NCI-H69 (cell line): ENCODE results near the gene GADD45GIP1.
A peak's percentile ranks its signal among the peaks of the same experiment; 100 is the strongest.

ENCODE experiments used
- DNase-seq: peaks from one replicate; lab custom pipeline; 2025; lab: John Stamatoyannopoulos, UW

The GADD45GIP1 gene

DNA sequence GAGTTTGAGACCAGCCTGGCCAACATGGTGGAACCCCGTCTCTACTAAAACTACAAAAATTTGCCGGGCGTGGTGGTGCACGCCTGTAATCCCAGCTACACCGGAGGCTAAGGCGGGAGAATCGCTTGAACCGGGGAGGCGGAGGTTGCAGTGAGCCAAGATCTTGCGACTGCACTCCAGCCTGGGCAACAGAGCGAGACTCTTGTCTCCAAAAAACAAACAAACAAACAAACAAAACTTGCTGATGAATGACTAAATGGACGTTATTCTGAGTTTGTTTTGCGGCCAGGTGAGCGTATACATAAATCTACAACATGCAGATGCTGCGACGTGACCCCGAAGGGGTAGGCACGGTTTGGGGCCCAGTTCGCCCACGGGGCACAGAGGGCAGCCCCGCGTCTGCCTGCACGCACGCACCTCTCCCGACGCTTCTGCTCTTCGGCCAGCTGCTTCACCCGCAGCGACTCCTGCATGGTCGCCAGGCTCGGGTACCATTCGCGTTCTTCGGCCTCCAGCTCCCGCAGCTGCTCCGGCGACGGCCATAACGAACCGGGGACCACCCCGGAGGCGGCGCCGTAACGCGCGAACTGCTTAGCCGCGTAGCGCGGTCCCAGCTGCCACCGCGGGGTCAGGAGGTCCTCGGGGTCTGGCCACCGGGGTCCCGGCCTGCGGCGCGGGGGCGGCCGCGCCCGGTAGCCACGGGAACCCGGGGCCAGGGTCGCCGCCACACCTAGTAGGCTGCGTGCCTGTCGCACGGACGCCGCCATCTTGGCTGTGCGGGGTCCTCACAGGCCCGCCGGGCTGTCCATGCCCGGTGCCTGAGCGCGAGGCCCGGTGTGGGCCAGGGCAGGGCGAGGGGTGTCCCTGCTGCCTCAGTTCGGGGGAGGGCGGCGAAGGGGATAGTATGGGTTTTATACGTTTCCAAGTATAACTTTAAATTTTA, at the start of gene GADD45GIP1:
Gene GADD45GIP1 (minus strand): TSS at position 778 of the 943 bp plus-strand sequence. CDS start 11 bp downstream, at position 767.
- DNase-seq: peak; percentile 93

DNA sequence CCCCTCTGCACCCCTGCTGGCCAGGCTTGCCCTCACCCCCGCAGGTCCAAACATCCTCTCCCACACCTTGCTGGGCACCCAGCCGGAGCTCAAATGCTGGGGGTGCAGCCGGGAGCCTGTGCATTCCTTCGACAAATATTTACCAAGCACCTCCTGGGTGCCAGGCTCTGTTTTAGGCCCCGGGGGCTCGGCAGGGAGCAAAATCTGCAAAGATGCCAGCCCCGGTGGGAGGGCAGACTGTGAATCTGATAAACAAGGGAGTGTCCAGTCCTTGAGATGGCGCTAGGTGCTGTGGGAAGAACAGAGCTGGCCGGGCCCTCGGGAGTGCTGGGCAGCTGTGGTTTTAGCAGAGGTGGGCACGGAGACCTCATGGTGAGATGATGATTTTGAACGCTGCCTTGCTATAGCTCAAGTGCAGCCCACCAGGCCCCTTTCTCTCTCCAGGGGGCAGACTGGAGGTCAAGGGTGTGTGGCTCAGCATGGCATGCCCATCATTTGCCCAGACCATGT, 48.9 kb upstream of the GADD45GIP1 start:
- DNase-seq: peak; percentile 88

DNA sequence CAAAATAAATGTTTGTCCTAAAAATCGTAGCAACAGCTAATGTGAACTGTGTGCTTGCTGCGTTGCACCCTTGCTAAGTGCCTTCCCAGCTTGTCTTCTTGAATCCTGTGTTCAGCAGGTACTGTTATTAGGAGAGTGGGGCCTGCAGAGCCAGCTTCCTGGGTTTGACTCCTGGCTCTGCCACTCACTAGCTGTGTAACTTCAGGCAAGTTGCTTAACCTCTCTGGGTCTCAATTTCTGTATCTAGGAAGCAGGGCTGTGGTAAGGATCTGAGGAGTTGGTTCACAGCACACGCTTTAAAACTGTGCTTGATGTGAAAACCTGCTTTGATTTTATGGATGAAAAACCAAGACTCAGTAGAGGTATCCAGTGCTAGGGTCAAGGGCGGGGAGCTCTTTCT, 48.2 kb upstream of the GADD45GIP1 start:
- peak; percentile 33 for DNase-seq

DNA sequence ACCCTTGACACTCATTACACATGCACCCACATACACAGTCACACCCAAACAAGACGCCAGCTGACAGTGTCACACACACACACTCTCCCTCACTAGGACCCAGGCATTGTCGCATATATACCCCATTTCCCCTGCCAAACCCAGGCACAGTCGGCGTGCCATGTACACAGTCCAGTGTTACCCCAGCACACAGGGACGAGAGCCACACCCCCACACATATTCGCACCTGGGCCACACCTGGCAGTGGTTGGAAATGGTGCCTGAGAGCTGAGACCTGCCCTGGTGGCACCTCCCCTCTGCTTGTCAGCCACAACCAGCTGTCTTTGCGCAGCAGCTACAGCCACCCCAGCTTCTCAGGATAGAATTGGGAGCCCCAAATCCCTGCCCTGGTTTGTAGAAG, 47.2 kb upstream of the GADD45GIP1 start:
- peak; percentile 68 for DNase-seq

DNA sequence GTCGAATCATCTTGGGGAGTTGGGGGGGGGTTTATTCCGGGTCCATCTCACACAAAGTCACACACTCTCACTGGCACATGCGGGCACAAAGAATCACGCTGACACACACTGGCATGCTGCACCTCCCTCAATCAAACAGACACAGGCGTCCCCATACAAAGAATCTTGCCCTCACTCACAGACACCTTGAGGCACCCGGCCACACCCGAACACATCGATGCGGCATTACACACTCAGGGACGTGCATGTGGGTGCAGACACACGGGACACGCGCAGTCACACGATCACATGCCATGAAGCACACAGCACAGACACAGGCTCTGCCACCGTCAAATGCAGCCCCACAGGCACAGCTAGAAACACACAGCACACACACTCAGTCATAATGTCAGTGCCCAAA, 46.1 kb upstream of the GADD45GIP1 start:
- DNase-seq: no peak

DNA sequence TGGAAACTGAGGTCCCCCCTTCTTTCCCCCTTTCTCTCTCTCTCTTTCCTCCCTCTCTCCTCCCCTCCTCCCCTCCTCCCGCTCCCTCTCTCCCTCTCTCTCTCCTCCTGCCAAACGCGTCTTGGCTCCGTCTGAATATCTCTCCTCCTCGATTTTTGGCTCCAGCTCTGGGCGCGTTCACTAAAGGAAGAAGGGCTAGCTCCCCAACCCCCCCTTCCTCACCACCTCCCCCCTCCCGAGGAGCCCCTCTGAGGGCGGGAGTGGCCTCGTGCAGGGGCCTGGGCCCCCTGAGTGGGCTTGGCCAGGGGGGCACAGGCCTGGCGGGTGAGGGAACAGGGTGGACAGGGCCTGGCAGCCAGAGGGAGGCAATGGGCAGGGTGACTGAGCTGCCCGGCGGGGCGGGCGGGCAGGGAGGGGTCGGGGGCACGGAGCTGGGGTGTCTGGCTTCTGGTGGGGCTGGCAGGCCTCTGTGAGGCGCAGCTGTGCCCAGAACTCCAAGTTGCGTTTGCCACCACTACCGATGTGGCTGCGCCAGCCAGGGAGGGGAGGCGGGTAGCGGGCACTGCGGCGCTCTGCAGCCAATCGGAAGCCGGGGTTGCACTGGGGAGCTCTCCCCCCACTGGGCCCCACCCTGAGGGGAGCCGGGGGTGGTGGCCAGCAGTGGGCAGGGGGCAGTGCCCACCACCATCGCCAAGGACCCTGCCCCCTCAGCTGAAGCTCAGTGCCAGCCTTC, 45.3 kb upstream of the GADD45GIP1 start:
- DNase-seq: peak; percentile 35

DNA sequence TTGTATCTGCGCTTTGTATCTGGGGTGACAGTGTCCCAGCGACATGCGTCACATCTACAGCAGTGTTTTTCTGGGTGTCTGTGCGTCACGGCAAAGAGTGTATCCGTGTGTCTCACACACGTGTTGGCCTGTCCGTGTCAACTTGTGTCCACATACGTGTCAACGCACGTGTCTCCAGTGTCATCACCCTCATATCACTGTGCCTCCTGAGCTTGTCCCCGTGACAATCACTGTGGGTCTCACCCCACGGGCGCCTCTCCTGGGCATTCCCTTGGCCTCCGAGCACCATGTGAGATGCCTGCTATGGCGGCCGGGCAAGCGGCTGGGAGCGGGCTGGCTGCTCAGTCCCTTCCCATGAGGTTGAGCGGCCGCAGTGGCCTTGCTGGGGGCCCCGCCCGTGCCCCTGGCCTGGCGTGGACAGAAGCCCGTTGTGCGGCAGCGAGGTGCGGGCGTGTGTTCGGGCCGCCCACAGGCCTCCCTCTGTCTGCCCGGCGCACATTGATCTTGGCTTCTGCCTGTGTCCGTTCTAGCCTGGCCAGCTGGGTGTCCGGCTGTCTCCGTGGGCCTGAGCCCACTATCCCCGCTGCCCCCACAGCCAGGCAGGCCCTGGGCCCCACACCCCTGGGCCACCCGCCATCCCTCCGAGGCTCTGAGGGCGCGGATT, 44.6 kb upstream of the GADD45GIP1 start:
- DNase-seq: no peak

DNA sequence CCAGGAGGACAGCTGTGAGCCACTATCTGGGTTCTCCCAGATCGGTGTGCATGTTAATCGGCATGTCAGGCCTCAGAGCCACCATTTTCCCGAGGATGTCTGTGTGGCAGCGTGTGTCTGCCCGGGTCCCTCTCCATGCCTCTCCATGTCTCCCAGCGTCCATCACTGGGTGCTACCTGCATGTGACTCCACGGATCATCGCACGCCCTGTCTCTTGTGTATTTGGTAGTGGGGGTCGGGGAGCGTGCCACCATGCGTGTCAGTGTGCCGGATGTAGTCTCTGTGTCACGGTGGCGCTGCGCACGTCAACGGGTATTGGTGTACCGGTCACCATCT, 44.1 kb upstream of the GADD45GIP1 start:
- no peak for DNase-seq

DNA sequence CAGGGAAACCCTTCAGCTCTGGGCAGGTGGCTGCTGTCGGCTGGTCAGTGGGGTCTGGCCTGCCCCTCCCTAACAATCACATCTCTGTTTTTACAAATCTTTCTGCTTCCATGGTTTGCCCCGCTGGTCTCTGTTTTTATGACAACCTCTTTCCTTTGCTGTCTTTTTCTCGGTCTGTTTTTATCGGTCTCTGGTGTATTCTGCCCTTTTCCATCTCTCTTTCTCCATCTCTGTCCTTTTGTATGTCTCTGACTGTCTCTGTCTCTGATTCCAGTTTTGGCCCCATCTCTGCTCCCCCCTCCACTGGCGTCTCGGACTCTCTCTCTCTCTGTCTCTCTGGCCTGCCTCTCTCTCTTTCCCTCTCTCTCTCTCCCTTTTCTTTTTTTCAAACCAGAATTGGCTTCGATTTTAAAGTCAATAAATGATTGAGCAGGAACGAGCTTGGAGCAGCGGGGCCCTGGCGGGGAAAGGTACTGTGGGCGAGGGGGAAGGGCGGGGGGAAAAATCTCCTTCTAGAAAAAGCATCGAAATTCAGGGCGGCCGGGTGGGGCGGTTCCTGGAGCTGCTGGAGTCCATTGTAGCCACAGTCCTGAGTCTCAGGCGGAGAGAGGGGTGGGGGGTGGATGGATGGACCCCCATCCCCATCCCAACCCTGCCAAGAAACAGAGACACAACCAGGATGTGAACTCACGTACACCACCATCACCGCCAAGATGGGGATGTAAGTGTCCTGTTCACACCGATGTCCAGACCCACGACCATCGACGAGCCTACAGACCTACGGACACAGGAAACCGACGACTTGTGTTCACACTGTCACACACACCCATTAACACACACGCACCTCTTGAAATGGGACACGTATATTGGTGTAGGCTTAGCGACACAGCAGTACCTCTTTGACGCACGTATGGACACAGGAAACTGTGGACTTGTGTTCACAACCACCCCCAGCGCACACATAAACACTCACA, 41.2 kb upstream of the GADD45GIP1 start:
- no peak for DNase-seq

DNA sequence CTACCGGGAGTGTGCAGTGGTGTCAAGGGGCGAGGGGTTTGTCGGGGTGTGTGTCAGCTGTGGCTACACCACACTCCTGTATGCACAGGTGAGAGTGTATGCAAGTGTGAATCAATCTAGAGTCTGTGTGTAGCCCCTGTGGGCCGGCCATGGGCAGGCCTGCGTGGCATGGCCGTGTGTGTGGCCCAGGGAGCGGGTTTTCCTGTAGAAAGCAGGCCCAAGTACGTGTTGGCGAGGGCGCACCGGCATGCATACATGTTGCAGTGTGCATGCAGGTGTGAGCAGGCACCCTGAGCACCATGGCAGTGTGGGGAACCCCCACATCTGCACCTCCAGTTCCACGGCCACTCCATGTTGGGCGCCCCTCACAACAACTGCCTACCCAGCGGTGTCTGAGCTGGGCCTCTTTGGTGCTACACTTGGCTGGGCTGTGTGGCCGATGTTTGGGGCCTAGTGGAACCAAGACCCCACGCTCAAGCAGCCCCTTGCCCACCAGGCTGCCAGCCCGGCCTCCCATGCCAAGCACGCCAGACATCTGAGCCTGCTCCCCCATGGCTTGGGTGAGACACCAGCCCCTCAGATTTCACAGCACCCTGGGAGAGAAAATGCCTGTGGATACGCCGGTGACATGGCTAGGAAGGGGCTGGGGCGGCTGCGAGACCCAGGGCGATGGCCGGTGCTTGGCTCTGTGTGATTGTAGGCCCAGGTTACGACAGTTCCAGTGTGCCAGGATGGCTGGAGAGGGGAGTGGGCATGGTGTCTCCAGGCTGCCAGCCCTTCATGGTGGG, 40.4 kb upstream of the GADD45GIP1 start:
- DNase-seq: no peak

DNA sequence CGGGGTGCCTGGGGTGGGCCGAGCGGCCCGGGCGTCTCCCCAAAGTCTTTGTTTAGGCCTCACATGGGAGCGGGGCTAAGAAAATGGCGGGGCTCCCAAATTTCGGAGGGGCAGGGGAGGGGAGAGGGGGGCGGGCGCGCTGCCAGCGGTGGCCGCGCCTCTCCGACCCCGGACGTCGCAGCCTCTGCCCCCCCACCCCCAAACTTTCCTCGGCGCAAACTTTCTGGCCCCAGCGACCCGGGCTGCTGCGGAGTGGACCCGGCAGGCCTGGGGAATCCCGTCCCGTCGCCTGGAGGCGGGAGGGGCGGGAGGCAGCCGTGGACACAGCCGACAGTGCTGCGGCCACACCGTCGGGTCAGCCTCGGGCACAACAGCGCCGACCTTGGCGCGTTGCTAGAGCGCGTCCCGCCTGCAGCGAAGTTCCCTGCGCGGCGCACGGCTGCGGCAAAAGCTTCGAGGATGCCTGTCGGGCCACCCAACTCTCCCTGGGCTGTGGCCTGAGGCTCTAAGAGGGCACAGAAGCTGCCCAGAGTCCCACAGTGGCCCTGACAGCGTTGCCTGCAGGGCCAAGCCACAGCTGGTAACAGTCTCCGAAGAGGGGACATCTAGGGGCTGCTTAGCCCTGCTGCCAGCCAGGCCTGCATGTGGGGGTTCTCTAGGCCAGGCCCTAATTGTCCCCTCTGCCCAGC, 39.5 kb upstream of the GADD45GIP1 start:
- DNase-seq: no peak

DNA sequence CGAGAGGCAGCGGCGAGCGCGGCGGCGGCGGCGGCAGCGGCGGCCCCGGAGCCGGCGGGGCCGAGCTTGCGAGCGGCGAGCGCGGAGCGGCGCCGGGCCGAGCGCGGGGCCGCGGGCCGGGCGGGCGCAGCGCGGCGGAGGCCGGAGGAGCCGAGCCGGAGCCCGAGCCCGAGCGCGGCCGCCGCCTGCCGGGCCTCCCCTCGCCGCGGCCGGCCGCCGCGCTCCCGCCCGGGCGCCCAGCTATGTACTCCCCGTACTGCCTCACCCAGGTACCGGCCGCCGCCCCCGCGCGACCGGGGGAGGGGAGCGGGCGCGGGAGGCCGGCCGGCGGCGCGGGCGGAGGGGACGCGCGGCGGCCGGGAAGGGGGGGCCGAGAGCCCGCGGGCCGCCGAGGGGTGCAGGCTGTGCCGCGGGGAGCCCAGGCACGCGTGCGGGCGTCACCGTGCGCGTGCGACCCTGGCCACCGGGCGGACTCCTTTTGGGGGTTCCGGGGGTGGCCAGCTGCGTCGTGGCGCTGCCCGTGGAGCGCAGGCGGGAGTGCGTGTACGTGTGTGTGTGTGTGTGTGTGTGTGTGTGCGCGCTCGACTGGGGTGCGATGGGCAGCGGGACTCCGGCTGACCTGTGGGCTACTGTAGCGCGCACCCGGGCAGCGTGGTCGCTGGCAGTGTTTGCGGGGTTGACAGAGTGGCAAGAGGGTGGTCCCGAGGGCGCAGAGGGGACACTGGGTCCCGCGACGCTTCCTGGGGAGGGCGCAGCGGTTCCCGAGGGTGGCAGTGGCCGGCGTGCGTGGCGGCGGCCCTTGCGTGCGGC, 38.8 kb upstream of the GADD45GIP1 start:
- DNase-seq: peak; percentile 74

DNA sequence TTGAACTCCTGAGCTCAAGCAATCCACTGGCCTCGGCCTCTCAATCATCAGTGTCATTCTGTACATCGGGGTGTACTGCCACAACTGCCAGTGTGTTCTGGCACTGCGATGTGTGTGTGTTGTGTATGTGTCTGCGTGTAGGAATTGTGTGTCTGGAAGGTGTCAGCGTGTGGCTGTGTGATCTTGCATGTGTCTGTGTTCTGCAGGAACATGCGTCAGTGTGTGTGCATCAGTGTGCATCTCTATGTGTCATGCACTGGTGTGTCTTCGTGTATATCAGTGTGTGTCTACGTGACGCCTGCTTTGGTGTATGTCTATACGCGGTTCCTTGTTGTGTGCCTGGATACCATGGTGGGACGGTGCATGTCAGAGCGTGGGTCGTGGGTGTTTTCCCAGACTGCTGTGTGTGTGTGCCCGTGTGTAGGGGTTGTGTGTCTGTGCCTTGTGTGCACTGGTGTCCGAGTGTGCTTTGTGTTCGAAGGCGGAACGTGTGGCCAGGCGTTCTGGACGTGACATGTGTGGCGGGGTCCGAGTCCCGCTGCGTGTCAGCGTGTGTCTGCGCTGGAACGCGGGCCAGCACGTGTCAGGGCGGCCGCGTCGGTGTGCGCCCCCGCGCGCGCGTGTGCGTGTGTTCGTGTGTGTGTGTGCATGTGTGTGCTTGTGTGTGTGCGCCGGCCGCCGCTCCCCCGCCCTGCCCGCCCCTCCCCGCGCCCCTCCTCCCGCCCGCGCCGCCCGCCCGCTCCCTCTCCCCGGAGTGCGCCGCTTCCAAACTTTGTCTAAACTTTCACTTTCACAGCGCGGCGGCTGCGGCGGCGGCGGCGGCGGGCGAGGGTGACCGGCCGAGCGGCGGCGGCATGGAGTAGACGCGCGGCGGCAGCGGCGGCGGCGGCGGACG, 37.9 kb upstream of the GADD45GIP1 start, which contains the start of gene NFIX:
Gene NFIX (plus strand): TSS at position 775 of the 895 bp plus-strand sequence. CDS start 363 bp downstream, outside the sequence.
- peak; percentile 74 for DNase-seq

DNA sequence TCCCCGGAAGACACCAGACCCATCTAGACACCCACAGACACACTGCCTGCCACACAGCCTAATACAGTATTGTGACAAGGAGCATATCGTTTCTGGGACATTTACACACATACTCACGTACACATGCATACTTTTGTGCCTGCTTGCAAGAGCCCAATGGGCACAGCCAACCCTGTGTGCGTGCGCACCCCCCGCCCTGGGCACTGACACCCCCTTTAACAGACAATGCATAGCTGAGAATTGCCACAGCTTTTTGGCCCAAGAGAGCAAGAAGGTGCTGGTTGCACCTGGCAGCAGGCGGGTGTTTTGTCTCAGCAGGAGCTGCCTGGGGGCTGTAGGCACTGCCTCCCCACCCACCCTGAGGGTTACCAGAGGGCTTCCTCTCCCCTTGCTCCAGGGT, 36.5 kb upstream of the GADD45GIP1 start:
- DNase-seq: no peak

DNA sequence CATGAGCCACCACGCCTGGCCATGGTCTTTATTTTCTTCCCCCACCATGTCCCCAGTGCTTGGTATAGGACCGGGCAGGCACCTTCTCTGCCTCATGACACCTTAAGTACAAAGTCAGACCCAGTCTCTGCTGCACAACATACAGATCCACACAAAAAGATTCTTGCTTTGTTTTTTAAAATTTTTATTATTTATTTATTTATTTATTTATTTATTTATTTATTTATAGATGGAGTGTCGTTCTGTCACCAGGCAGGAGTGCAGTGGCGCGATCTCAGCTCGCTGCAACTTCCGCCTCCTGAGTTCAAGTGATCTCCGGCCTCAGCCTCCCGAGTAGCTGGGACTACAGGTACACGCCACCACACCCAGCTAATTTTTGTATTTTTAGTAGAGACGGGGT, 35.7 kb upstream of the GADD45GIP1 start:
- DNase-seq: no peak

DNA sequence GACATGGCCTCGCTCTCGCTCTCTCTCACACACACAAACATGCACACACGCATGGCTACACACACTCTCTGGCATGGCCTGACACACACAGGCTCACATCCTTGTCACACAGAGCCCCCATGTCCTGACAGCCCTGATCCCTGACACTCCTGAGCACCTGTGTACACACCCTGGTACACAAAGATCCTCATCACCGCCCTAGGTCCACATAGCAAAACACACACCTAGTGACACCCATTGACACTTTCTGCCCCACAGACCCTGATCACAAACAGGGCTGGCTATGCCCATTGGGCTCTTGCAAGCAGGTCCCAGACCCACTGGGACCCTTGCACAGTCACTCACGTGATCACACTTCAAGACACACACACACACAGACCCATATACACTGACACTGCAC, 34.3 kb upstream of the GADD45GIP1 start:
- no peak for DNase-seq

DNA sequence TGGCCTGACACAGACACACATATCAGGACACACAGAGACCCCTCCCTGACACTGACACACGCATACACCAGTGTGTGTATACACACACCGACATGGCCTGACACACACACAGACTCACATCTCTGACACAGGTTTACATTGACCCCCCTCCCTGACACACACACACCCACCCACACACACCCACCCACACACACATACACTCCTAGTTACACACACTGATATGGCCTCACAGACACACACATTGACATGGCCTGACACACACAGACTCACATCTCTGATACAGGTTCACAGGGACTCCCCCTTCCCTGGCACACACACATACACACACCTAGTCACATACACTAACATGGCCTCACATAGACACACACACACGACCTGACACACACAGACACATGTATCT, 33.8 kb upstream of the GADD45GIP1 start:
- DNase-seq: no peak

DNA sequence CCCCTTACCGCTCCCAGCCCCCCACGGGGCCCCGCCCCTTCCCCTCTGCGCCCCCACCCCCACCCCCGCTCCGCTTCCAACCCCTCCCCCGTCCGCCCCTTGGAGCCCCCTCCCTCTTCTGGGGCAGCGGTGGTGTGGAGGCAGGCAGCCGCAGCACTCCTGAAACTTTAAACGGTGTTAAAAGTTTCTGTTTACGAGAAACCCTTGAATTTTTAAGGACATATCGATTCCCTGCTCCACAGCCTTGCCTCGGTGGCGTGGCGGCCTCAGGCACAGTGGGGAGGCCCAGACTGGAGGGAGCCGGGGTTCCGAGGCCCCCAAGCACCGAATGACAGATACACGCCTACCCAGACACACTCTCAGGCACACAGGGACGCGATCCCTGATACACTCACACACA, 33.4 kb upstream of the GADD45GIP1 start:
- no peak for DNase-seq
